Keratinocyte (primary cell): ENCODE results near the gene UBE2O. TPM values are rescaled to one million over a fixed set of nuclear protein-coding genes. Genes with fewer than 3 reads are reported as not detected.

Experiments used
- DNase-seq: peaks from one replicate; pipeline ENCODE4 v3.0.0-alpha.2; 2011; ENCODE audit warnings: low read depth, missing footprints, low spot score
- FAIRE-seq: peaks from 2 replicates; lab custom pipeline; 2011; peaks lifted over from hg19 to GRCh38; lab: Jason Lieb, UNC
- H2AFZ ChIP-seq: 2 replicates; pipeline ENCODE4 v1.6.0; 2012; ENCODE audit warnings: low read length, control low read depth, inconsistent platforms; ENCODE audit not compliant: control insufficient read depth
- H3K27ac ChIP-seq: 2 replicates; pipeline ENCODE4 v1.5.1; 2011; ENCODE audit warnings: low read length; ENCODE audit not compliant: control insufficient read depth, insufficient read depth
- H3K27me3 ChIP-seq: 3 replicates; pipeline ENCODE4 v1.6.0; 2011; ENCODE audit warnings: low read length; ENCODE audit not compliant: control insufficient read depth, insufficient read depth; ENCODE audit errors: extremely low read depth
- H3K36me3 ChIP-seq, 2 experiments: 2 replicates in 1 of 2; 3 replicates in 1 of 2; pipeline ENCODE4 v1.5.1; 2011; ENCODE audit warnings: low read length in 2 of 2, mild to moderate bottlenecking in 1 of 2; ENCODE audit not compliant: control insufficient read depth in 2 of 2, insufficient read depth in 2 of 2; ENCODE audit errors: extremely low read depth in 1 of 2
- H3K4me1 ChIP-seq: 3 replicates; pipeline ENCODE4 v1.5.1; 2011; ENCODE audit warnings: low read length; ENCODE audit not compliant: control insufficient read depth, insufficient read depth; ENCODE audit errors: extremely low read depth
- H3K4me2 ChIP-seq: 3 replicates; pipeline ENCODE4 v1.6.0; 2011; ENCODE audit warnings: low read depth, low read length; ENCODE audit not compliant: control insufficient read depth, insufficient read depth; ENCODE audit errors: extremely low read depth
- H3K4me3 ChIP-seq, 3 experiments: fragments of 200-600 bp in 1 of 3; sonication (generic) in 1 of 3; 2 replicates in 2 of 3; 3 replicates in 1 of 3; pipeline ENCODE4 v1.5.1; 2011 to 2016; ENCODE audit warnings: low read length in 3 of 3, mild to moderate bottlenecking in 3 of 3, control low read depth in 2 of 3, inconsistent platforms in 1 of 3, low read depth in 1 of 3, mixed read lengths in 1 of 3, mixed run types in 1 of 3, moderate library complexity in 1 of 3; ENCODE audit not compliant: control insufficient read depth in 2 of 3, insufficient read depth in 2 of 3; ENCODE audit errors: extremely low read depth in 1 of 3
- H3K79me2 ChIP-seq: 2 replicates; pipeline ENCODE4 v1.6.0; 2012; ENCODE audit warnings: low read length; ENCODE audit not compliant: control insufficient read depth, insufficient read depth
- H3K9ac ChIP-seq: 3 replicates; pipeline ENCODE4 v1.6.0; 2011; ENCODE audit warnings: low read length; ENCODE audit not compliant: control insufficient read depth, insufficient read depth; ENCODE audit errors: extremely low read depth
- H3K9me1 ChIP-seq: 3 replicates; pipeline ENCODE4 v1.6.0; 2011; ENCODE audit warnings: low read length; ENCODE audit not compliant: control insufficient read depth, insufficient read depth; ENCODE audit errors: extremely low read depth
- H3K9me3 ChIP-seq: 2 replicates; pipeline ENCODE4 v1.5.1; 2012; ENCODE audit warnings: low read depth, low read length; ENCODE audit not compliant: control insufficient read depth
- H4K20me1 ChIP-seq: 3 replicates; pipeline ENCODE4 v1.6.0; 2011; ENCODE audit warnings: low read length; ENCODE audit not compliant: control insufficient read depth, insufficient read depth; ENCODE audit errors: extremely low read depth
- EZH2 ChIP-seq: IDR thresholded peaks from one replicate; pipeline ENCODE4 v1.6.1; 2012; ENCODE audit warnings: inconsistent platforms, mild to moderate bottlenecking, low read length, moderate library complexity
- dilution Hi-C: fragments of 300-500 bp; cut with MboI; formaldehyde crosslinking; loops from one replicate; pipeline ENCODE4 v1.7.0; 2020; ENCODE audit warnings: low sequenced_read_pairs; ENCODE audit not compliant: extremely low pct_ligation_motif_present
- polyA plus RNA-seq, 5 experiments: library from polyadenylated mRNA; depleted of rRNA in 3 of 5; stranded (reverse) in 3 of 5; stranded (forward) in 1 of 5; unstranded in 1 of 5; fragments of >200 nt; gene quantifications; 1 replicate in 1 of 5; 2 replicates in 3 of 5; 3 replicates in 1 of 5; pipeline versions ENCODE4 v1.2.1 to v1.2.3, GENCODE V29; 2011 to 2012; ENCODE audit warnings: missing spikeins in 2 of 5, low read depth in 1 of 5, low replicate concordance in 1 of 5
- TF ChIP-seq, protein P1 (sequence below), 3 experiments: IDR thresholded peaks in 1 of 3; conservative IDR thresholded peaks in 1 of 3; optimal IDR thresholded peaks in 1 of 3; 2 replicates in 2 of 3; 3 replicates in 1 of 3; pipeline versions ENCODE3 to v1.5.1; 2011; ENCODE audit warnings: low read length in 3 of 3, mild to moderate bottlenecking in 3 of 3, moderate library complexity in 2 of 3, control low read depth in 1 of 3, inconsistent platforms in 1 of 3; ENCODE audit not compliant: insufficient read depth in 2 of 3; ENCODE audit errors: extremely low read depth in 1 of 3

The UBE2O gene
- polyA plus RNA-seq, 1 donor (not counting 4 experiments of a cell fraction or from before 2014, with no cell fraction given) = 10.9 TPM

DNA sequence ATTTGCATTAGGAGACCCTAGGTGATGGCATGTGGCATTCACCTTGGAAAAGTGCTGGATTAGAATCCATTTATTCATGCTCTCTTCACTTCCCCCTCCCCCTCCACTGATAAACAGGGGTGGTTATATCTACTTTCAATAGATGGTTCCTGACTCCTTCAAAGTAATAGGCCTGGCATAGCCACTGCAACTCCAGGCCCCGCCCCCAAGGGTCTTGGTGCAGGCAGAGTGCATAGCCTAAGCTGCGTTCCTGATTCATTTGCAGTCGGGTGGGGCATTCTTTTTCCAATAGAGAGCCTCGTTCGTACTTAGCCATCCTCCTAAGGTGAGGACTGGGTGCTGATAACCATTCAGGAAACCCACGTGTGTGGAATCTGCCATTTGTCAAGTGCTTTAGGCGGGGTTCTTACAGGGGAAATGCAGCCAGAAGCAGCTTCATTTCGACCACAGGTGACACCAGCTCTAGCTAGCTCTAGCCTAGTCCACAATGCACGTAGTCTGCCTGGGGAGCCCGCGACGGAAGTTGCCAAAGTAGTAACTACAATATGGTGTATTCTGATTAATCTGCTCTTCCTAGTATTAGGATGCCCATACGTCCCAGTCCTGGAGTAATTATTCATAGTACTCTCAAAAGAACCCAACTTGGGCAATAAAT is 11.1 kb downstream of the UBE2O start:
- no peak for TF ChIP-seq EZH2
- TF ChIP-seq, protein P1, sequence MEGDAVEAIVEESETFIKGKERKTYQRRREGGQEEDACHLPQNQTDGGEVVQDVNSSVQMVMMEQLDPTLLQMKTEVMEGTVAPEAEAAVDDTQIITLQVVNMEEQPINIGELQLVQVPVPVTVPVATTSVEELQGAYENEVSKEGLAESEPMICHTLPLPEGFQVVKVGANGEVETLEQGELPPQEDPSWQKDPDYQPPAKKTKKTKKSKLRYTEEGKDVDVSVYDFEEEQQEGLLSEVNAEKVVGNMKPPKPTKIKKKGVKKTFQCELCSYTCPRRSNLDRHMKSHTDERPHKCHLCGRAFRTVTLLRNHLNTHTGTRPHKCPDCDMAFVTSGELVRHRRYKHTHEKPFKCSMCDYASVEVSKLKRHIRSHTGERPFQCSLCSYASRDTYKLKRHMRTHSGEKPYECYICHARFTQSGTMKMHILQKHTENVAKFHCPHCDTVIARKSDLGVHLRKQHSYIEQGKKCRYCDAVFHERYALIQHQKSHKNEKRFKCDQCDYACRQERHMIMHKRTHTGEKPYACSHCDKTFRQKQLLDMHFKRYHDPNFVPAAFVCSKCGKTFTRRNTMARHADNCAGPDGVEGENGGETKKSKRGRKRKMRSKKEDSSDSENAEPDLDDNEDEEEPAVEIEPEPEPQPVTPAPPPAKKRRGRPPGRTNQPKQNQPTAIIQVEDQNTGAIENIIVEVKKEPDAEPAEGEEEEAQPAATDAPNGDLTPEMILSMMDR (optimal IDR thresholded peaks at IDR 0.05 in 1 of 3, IDR thresholded peaks at IDR 0.05 in 1 of 3, conservative IDR thresholded peaks at IDR 0.05 in 1 of 3; ENCODE audit: extremely low read depth in 1 of 3, insufficient read depth in 2 of 3, low read length in 3 of 3) = no peak
- peaks cover 9% of the 10 kb centered on the region for H3K9me1 ChIP-seq
- dilution Hi-C loops = no loop called here
- FAIRE-seq = no peak
- peaks cover 33% of the 10 kb centered on the region for H4K20me1 ChIP-seq
- no peak overlapping the region for H3K9ac ChIP-seq
- H3K4me2 ChIP-seq = no peak overlapping the region
- H3K79me2 ChIP-seq = peaks cover 82% of the 10 kb centered on the region
- H3K27ac ChIP-seq = no peak overlapping the region
- no peaks in the 10 kb centered on the region for H3K36me3 ChIP-seq
- H2AFZ ChIP-seq = no peak overlapping the region
- H3K9me3 ChIP-seq = no peaks in the 10 kb centered on the region
- H3K4me3 ChIP-seq = no peak overlapping the region
- no peaks in the 10 kb centered on the region for H3K27me3 ChIP-seq
- peaks cover 26% of the 10 kb centered on the region for H3K4me1 ChIP-seq
- no peak for DNase-seq

DNA sequence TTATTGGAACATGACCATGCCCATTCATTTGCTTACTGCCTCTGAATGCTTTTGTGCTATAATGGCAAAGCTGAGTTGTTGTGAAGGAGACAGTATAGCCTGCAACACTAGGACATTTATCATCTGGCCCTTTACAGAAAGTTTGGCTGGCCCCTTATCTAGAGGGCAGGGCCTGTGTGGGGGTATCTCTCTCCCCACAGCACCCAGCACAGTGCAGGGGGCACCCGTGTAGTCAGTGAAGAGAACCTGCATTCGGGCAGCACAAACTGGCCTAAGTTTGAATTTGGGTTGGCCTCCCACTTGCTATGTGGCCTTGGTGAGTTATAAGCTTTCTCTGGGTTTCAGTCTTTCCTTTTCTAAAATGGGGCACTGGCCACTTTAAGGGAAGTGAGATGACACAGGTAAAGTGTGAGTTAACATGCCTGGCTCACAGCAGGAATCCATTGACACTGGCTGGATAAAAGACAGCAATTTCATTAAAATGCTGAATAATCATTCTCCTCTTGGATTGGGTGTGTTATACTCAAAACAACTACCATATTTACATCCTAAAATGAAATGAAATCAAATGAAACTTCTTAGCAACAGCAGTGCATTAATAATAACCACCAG is 12.1 kb downstream of the UBE2O start:
- no peak overlapping the region for H3K27ac ChIP-seq
- H3K4me3 ChIP-seq = no peak overlapping the region
- H4K20me1 ChIP-seq = peaks cover 25% of the 10 kb centered on the region
- no peaks in the 10 kb centered on the region for H3K27me3 ChIP-seq
- H3K79me2 ChIP-seq = peaks cover 84% of the 10 kb centered on the region
- H3K36me3 ChIP-seq = no peaks in the 10 kb centered on the region
- no peaks in the 10 kb centered on the region for H3K9me3 ChIP-seq
- H3K9me1 ChIP-seq = peaks cover 6% of the 10 kb centered on the region
- H3K4me1 ChIP-seq = peaks cover 16% of the 10 kb centered on the region
- H2AFZ ChIP-seq = no peak overlapping the region
- FAIRE-seq (no peak), DNase-seq (no peak)
- dilution Hi-C loops = no loop called here
- H3K9ac ChIP-seq = no peak overlapping the region
- no peak for TF ChIP-seq EZH2
- TF ChIP-seq, protein P1 (optimal IDR thresholded peaks at IDR 0.05 in 1 of 3, IDR thresholded peaks at IDR 0.05 in 1 of 3, conservative IDR thresholded peaks at IDR 0.05 in 1 of 3; ENCODE audit: extremely low read depth in 1 of 3, insufficient read depth in 2 of 3, low read length in 3 of 3) = no peak
- H3K4me2 ChIP-seq = no peak overlapping the region
